B cell (primary cell): Measurements from ENCODE around the gene SLC25A17.
"Not testable (repeated sequence)": the region's sequence is repeated elsewhere in the genome, so short reads cannot be mapped to it uniquely, and the experiment has no call there.

Source experiments
- EZH2 ChIP-seq: IDR thresholded peaks from 2 replicates; pipeline ENCODE4 v1.6.1; 2012; ENCODE audit warnings: borderline replicate concordance, low read depth, mild to moderate bottlenecking, moderate library complexity, low read length; ENCODE audit not compliant: insufficient read depth, poor library complexity, severe bottlenecking
- TF ChIP-seq, protein P1 (sequence below): fragments of 200-600 bp; IDR thresholded peaks from one replicate; pipeline ENCODE4 v1.8.0; 2022; ENCODE audit warnings: antibody characterized with exemption, mild to moderate bottlenecking

DNA sequence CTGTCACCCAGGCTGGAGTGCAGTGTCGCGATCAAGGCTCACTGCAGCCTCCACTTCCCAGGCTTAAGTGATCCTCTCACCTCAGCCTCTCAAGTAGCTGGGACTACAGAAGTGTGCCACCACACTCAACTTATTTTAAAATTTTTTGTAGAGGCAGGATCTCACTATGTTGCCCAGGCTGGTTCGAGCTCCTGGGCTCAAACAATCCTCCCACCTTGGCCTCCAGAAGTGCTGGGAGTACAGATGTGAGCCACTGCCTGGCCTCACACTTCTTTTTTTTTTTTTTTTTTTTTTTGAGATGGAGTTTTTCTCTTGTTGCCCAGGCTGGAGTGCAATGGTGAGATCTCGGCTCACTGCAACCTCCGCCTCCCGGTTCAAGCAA, 99.0 kb downstream of the SLC25A17 start:
- TF ChIP-seq, protein P1, sequence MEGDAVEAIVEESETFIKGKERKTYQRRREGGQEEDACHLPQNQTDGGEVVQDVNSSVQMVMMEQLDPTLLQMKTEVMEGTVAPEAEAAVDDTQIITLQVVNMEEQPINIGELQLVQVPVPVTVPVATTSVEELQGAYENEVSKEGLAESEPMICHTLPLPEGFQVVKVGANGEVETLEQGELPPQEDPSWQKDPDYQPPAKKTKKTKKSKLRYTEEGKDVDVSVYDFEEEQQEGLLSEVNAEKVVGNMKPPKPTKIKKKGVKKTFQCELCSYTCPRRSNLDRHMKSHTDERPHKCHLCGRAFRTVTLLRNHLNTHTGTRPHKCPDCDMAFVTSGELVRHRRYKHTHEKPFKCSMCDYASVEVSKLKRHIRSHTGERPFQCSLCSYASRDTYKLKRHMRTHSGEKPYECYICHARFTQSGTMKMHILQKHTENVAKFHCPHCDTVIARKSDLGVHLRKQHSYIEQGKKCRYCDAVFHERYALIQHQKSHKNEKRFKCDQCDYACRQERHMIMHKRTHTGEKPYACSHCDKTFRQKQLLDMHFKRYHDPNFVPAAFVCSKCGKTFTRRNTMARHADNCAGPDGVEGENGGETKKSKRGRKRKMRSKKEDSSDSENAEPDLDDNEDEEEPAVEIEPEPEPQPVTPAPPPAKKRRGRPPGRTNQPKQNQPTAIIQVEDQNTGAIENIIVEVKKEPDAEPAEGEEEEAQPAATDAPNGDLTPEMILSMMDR: not testable (repeated sequence)
- TF ChIP-seq EZH2: not testable (repeated sequence)
